HCT116 (cell line): ENCODE measurements around the gene AHR.

Experiments used
- CTCF ChIP-seq, 3 experiments: fragments of 200-600 bp in 1 of 3; sonication (generic) in 1 of 3; IDR thresholded peaks in 2 of 3; conservative IDR thresholded peaks in 1 of 3; 2 replicates each; pipeline ENCODE4 v1.5.1; 2012 to 2017; ENCODE audit warnings: low read depth in 2 of 3, low read length in 2 of 3, antibody characterized with exemption in 1 of 3, borderline replicate concordance in 1 of 3, control low read depth in 1 of 3, mild to moderate bottlenecking in 1 of 3, mixed read lengths in 1 of 3, mixed run types in 1 of 3, moderate library complexity in 1 of 3; ENCODE audit not compliant: insufficient read depth in 1 of 3
- EZH2 ChIP-seq: fragments of 200-600 bp; sonication (generic); IDR thresholded peaks from 2 replicates; pipeline ENCODE4 v1.6.1; 2017; ENCODE audit warnings: antibody characterized with exemption, mixed run types
- FOSL1 ChIP-seq: IDR thresholded peaks from 2 replicates; pipeline ENCODE4 v1.6.1; 2012; ENCODE audit warnings: low read depth
- MAX ChIP-seq: IDR thresholded peaks from 2 replicates; pipeline ENCODE4 v1.6.1; 2012
- POLR2A ChIP-seq: IDR thresholded peaks from 2 replicates; pipeline ENCODE4 v1.7.0; 2011; ENCODE audit warnings: borderline replicate concordance; ENCODE audit not compliant: insufficient read depth, insufficient read length; ENCODE audit errors: extremely low read depth
- POLR2AphosphoS5 ChIP-seq: IDR thresholded peaks from 2 replicates; pipeline ENCODE4 v1.6.1; 2011; ENCODE audit warnings: mild to moderate bottlenecking, low read depth, low read length, moderate library complexity
- RAD21 ChIP-seq: IDR thresholded peaks from 2 replicates; pipeline ENCODE4 v1.6.1; 2012; ENCODE audit warnings: low read depth, mild to moderate bottlenecking
- REST ChIP-seq: IDR thresholded peaks from 2 replicates; pipeline ENCODE4 v1.6.1; 2012; ENCODE audit warnings: low read depth
- SP1 ChIP-seq: IDR thresholded peaks from 2 replicates; pipeline ENCODE4 v1.6.1; 2012; ENCODE audit warnings: low read depth
- TCF7L2 ChIP-seq: IDR thresholded peaks from 2 replicates; pipeline ENCODE4 v1.7.0; 2011; ENCODE audit warnings: borderline replicate concordance, inconsistent platforms; ENCODE audit not compliant: insufficient read depth, insufficient read length; ENCODE audit errors: extremely low read depth

- TF ChIP-seq MAX (no peak), CTCF (IDR thresholded peaks at IDR 0.05 in 2 of 3, conservative IDR thresholded peaks at IDR 0.05 in 1 of 3; ENCODE audit: borderline replicate concordance in 1 of 3, insufficient read depth in 1 of 3, low read depth in 2 of 3, low read length in 2 of 3) (no peak), POLR2AphosphoS5 (no peak), FOSL1 (no peak), POLR2A (no peak), SP1 (no peak), TCF7L2 (no peak), EZH2 (no peak), RAD21 (no peak), REST (no peak)
These were observed 34.8 kb downstream of the AHR start for GRCh38 chr7:17333221-17333620.
